ENCODE data around the gene ANO10.
"Not testable (repeated sequence)": the region's sequence is repeated elsewhere in the genome, so short reads cannot be mapped to it uniquely, and the experiment has no call there.

The ANO10 gene

DNA sequence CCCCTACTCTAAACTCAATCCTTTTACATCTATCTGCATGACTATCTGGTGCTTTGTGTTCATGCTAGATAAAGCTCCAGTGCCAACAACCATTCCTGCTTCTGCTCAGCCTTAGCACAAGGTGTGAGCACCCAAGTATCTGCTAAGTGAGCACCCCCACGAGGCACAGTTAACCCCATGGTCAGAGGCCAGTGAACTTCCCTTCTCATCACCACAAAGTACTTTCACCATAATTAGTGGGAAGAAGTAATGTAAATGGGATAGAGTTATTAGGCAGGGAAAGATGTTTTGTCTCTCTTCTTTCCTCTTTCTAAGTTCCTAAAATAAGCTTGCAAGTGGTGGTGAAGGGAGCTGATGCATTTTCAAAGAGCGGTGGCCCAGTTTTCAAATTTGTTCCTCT is 96.4 kb downstream of the ANO10 start:
- CTCF ChIA-PET, result no interaction called here
- TF ChIP-seq CTCF (IDR thresholded peaks at IDR 0.05; ENCODE audit: insufficient read depth, low read length, missing control alignments), result no peak
- no peak overlapping the region for H3K4me3 ChIP-seq (ENCODE audit: low read depth, low read length)
- DNase-seq (ENCODE audit: low read depth, low spot score), result no peak
- POLR2A ChIA-PET, result no interaction called here

- TF ChIP-seq CTCF (IDR thresholded peaks at IDR 0.05; ENCODE audit: insufficient read depth, low read length, missing control alignments), result no peak
- H3K4me3 ChIP-seq (ENCODE audit: low read depth, low read length), result no peak overlapping the region
- ChIA-PET CTCF (interaction anchor here (0.6 to 2.3 kb wide), 6 partner anchors 12 to 363 kb away, joined by 3 to 11 read pairs (median 3); no protein-coding TSS in a partner anchor), POLR2A (no interaction called here)
- DNase-seq (ENCODE audit: low read depth, low spot score), result no peak
These were observed 98.3 kb downstream of the ANO10 start for GRCh38 chr3:43523454-43524053.

GRCh38 chr3:43522727-43523362 is 99.0 kb downstream of the ANO10 start:
- no peak overlapping the region for H3K4me3 ChIP-seq (ENCODE audit: low read depth, low read length)
- no peak for DNase-seq (ENCODE audit: low read depth, low spot score)
- no peak for TF ChIP-seq CTCF (IDR thresholded peaks at IDR 0.05; ENCODE audit: insufficient read depth, low read length, missing control alignments)
- ChIA-PET POLR2A (no interaction called here), CTCF (interaction anchor here (0.6 to 2.3 kb wide), 5 partner anchors 12 to 362 kb away, joined by 3 to 11 read pairs (median 3); no protein-coding TSS in a partner anchor)

GRCh38 chr3:43521941-43522340 is 99.9 kb downstream of the ANO10 start:
- no peak overlapping the region for H3K4me3 ChIP-seq (ENCODE audit: low read depth, low read length)
- ChIA-PET CTCF (interaction anchor here (2.3 kb wide), 1 partner anchor 19 kb away, joined by 11 read pairs; no protein-coding TSS in a partner anchor), POLR2A (no interaction called here)
- no peak for TF ChIP-seq CTCF (IDR thresholded peaks at IDR 0.05; ENCODE audit: insufficient read depth, low read length, missing control alignments)
- DNase-seq (ENCODE audit: low read depth, low spot score), result no peak

DNA sequence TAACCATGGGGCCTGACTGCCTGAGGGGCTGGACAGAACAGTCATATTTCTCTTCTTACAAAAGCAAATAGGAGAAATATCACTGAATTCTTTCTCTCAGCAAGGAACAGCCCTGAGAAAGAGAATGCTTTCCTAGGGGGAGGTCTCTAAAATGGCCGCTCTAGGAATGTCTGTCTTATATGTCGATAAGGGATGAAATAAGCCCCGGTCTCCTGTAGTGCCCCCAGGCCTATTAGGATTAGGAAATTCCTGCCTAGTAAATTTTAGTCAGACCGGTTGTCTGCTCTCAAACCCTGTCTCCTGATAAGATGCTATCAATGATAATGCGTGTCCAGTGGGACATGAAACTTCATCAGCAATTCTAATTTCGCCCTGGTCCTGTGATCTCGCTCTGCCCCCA is 103.3 kb downstream of the ANO10 start:
- H3K4me3 ChIP-seq (ENCODE audit: low read depth, low read length); POLR2A ChIA-PET; DNase-seq (ENCODE audit: low read depth, low spot score): not testable (repeated sequence)
- CTCF ChIA-PET, result interaction anchor here (1.0 to 2.1 kb wide), 2 partner anchors 16 to 358 kb away, joined by 3 to 6 read pairs; no protein-coding TSS in a partner anchor

GRCh38 chr3:43515970-43516635 is 105.7 kb downstream of the ANO10 start:
- POLR2A ChIA-PET, result no interaction called here
- H3K4me3 ChIP-seq (ENCODE audit: low read depth, low read length), result no peak overlapping the region
- DNase-seq (ENCODE audit: low read depth, low spot score), result no peak
- CTCF ChIA-PET, result interaction anchor here (1.4 to 2.1 kb wide), 3 partner anchors 13 to 355 kb away, joined by 4 to 6 read pairs (median 5); no protein-coding TSS in a partner anchor
- no peak for TF ChIP-seq CTCF (IDR thresholded peaks at IDR 0.05; ENCODE audit: insufficient read depth, low read length, missing control alignments)

Data from AG04449 (cell line).